Measurements from ENCODE around the gene ZDHHC8.

DNA sequence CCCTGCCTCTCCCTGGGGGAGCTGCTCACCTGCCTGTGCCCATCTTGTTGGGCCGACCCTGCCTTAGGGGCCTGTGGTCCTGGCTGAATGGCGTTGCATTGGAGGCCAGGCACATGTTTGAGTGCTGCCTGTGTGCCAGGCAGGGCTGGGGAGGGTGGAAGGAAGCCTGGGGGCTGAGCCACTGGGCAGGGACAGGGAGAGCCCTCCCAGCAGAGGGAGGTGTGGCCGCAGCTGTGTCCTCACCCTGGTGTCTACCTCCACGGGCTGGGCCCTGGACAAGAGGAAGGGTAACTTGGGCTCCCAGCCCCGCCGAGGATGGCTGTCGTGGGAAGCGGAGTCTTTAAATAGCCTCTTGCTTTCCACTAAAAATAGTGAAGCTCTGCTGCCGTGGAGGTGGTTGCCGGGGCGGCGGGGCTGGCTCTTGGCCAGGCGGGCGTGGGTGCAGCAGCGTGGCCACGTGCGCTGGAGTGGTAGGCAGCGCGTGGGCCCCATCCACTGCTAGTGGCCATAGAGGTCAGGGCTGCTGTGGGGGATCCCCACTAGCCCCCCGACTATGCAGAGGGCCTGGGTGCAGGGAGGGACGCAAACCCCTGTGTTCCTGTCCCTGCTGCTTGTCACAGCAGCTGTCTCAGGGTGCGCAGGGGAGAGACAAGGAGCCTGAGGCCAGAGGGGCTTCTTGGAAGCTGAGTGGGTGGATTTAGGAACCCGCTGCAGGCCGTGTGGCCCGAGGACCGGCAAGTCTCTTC lies 6.2 kb downstream of the ZDHHC8 start:
- no peak for TF ChIP-seq EZH2 (IDR thresholded peaks at IDR 0.05)
- TF ChIP-seq POLR2AphosphoS5 (IDR thresholded peaks at IDR 0.05; ENCODE audit: borderline replicate concordance, low read depth, low read length) = no peak

Measured in SK-N-MC (cell line).